GDM1 (cell line): Measurements from ENCODE around the gene HRAS.
A peak's percentile ranks its signal among the peaks of the same experiment; 100 is the strongest.

ENCODE experiments used
- DNase-seq: peaks from one replicate; lab custom pipeline; 2025; lab: John Stamatoyannopoulos, UW

Gene HRAS

DNA sequence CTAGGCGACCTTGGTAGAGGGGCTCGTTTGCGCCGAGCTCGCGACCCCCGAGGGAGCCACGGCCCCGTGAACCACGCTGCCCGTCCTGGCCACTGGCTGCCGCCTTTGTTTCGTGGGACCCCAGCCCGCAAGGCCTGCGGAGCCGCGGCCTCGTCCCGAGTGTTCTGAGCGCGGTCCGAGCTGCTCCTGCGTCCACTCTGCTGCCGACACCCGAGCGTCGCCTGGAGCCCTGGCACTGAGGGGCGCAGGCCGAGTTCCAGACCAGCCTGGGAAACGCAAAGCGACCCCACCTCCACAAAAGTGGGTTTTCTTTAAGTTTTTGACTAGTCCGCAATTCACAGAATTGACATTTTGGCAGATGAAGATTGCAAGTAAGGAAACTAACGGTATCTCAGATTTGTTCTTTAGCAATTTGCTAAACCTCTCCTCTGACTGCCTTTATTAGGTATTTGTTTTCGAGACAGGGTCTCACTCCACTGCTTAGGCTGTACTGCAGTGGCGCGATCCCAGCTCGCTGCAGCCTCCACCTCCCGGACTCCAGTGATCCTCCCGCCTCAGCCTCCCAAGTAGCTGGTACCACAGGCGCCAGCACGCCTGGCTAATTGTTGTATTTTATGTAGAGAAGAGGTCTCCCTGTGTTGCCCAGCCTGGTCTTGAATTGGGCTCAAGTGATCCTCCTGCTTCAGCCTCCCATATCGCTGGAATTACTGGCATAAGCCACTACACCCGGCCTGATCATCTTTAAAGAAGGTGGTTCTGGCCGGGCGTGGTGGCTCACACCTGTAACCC, 27.5 kb downstream of the HRAS start:
- DNase-seq: no peak

DNA sequence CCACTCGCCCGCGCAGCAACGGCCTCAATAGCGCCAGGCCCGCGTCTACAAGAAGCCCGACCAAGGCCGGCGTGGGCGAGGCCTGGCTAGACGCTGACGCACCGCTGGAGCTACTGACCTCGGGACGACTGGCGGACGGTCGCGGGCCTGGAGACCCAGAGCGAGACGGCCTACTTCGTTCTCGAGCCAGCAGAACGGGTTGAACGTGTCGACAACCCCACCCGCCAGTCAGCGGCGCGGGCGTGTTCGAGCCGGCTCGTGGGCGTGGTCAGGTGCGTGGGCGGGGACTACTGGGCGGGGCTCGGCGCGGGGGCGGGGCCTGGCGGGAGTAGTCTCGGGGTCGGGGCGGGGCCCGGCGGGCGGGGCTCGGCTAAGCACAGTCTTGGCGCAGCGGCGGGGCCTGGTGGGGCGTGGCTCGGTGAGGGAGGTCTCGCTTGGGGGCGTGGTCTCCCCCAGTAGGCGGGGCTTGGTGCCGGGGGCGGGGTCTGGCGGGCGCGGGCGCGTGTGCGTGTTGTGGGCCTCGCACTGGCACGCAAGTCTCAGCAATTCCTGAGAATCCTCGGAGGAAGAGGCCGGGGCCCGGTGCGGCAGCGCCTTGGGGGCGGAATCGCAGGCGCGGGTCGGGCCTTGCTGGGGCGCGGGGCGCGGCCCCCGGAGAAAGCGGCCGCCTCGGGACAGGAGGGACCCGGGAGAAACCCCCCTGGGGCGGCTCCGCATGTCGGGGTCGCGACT, 28.2 kb downstream of the HRAS start, which contains the start of gene RNH1:
Gene RNH1 (minus strand): TSS at position 248 of the 732 bp plus-strand sequence. CDS start 5,080 bp downstream, outside the sequence.
- peak; percentile 87 for DNase-seq

DNA sequence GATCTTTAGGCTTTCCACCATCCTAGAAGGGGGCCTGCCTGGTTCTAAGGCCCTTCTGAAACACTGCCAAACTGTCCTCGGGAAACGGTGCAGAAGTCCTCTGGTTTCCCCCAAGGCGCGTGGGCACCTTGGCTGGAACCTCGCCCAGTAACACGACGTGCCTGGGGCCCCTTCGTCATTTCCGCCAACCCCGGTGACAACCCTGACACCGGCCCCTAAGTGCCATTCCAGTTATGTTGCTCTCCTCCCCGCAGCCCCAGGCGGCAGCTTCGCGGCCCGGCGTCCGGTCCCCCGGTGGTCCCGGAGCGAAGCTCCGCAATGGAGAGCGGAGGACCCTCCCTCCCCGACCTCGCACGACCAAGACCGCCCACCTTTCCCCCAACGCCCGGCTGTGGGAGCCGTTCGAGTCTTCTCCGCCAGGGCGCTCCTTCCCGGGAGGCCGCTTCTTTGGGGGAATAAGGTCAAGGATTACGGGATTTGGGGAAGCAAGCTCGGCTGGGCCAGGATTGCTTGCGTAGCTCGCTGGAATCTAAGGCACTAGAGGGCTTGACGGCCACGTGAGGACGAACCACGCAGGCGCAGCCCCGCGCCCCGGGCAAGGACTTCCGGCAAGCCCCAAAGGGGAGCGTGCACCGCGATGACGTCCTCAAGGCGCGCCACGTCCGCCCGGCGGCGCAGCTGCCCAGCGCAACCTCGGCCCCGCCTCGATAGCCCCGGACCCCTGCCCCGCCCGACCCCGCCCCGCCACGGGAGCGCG, 29.0 kb downstream of the HRAS start:
- DNase-seq: peak; percentile 98

DNA sequence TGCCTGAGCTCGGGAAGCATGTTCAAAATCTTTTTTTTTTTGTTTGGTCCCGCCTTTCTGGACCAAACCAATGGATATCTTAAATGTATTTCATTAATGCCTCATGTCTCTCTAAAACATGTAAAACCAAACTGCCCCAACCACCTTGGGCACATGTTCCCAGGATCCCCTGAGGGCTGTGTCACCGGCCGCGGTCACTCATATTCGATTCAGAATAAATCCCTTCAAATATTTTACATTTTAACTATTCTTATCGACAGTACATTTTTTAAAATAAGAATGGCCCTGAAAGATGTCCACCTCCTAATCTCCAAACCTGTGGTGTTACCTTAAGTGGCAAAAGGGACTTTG, 30.4 kb downstream of the HRAS start:
- DNase-seq: no peak

DNA sequence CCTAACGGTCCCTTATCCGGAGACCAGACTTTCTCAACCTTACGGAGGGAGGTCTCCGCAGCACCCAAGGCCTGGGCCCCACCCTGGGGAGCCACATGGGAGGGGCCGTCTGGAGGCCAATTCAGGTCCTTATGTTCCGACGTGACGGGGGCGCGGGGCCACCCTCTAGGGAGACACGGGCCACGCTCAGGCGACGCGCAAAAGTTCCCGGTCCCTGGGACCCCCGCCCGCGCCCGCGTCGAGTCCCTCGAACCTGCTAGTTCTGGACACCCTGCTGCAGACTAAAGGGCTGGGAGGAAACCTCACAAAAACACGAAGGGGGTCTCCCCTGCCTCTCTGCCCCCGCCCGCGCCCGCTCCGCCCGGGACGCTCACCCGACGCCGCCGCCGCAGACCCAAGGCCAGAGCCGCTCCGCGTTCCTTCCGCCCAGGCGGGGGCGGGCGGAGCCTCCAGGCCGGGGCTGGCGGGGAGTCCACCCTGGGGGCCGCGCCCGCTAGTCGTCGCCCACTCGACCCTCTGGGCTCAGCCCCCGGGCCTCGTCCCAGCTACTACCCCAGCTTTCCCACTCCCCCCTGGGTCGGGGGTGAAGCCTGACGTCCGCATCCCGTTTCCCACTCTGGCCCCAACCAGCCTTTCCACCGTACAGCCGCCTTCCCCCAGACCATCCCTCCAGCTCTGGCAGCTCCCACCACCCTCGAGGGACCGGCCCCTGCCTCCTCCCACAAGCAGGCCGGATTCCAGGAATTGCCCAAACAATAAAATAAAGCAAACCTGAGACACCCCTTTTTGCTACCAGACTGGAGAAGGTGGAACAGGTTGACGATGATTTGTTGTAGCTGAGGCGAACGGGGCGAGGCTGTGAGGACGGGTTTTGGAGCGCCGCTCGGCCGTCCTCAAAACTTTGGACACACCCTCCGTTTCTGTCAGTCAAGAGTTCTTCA, 31.1 kb downstream of the HRAS start:
- DNase-seq: no peak

DNA sequence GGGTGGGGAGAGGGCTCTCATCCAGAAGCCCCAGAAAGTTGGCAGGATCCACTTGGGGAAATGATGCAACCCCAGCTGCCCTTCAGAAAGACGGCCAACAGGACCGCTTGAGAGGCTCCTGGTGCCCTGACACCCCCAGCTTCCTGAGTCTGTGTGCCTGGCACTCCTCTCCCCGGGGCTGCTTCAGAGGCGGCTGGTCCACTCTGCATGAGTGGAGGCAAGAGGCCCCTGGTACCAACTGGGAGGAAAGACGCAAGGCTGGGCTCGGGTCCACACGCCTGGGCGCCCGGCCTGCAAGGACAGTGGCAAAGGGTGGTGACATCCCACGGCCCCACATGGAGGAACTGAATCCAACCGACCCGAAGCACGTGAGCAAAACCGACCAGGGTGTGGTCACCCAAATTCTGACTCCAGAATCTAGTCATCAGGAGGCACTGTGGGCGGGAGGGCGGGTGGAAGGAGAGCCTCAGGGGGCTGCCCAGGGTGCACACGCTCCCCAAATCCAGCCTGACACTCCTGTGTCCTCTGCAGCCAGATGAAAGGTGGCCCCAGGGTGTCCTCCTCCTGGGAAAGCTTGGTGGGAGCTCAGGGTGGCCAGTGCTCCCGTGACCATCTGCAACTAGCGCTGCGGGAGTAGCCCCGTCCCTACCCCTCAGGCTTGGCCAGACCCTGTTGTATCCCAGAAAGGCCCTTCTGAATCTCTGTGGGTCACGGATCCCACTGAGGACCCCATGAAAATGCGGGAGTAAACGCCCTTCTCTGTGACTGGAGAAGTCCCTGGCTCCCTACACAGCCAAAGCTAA, 32.0 kb downstream of the HRAS start:
- DNase-seq: no peak

DNA sequence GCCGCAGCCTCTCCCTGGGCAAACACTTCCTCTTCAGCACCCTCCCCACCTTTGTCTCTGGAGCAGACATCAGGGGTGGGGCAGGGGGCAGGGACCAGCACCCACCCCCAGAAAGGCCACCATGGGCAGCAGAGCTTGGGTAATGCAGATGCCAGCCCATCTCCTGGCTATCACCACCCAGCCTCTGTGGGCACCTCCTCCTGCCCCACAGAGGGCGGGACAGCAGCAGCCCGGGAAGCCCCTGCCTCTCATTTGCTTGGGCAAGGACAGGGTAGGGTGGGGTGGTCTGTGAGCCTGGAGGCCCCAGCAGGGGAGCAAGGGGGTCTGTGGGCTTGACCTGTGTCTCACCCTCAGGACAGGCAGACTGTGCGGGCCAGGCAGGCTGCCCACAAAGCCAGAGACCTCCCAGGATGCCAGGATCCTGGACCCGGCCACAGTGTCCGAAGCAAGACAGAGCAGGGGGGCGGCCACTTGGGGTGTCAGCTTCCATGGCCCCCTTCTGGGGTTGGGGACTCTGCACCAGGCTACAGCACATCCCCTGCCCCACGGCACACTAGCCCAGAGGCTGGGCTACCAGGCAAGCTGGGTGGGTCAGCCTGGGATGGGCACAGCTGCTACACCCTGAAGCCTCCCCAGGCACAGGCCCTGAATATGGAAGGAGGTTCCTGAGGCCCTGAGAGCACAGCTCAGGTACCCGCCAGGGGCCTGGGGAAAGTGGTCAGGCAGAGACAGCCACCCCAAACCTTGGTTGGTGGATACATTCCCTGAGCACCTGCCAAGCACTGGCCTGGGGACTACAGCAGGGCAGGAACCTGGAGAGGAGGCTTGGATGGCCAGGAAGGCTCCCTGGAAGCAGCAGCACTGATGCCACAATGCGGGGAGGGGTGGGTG, 32.8 kb downstream of the HRAS start:
- DNase-seq: no peak

DNA sequence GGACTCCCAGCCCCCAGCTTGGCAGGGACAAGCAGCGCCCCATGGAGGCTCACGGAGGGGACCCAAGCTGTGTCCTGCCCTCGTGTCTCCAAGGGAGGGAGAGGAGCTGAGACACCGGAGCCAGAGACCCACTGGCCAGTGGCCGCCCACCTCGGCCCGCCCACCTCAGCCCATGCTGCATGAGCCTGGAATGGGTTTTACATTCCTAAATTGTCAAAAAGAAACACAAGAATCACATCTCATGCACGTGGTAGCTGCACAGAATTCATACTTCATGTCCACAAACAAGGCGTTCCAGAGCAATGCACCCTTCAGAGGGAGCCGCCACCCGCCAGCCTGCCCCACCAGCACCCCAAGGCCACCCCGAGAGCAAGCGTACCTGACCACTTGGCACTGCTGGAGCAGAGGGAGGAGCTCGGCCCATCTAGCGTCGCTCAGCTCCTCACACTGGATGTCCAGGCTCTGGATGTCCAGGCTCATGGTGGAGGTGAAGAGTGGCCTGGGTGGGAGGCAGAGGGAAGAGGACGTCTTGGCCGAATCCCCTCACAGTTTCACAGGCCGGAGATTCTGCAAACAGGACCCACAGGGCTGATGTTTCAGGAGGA, 33.6 kb downstream of the HRAS start:
- no peak for DNase-seq

DNA sequence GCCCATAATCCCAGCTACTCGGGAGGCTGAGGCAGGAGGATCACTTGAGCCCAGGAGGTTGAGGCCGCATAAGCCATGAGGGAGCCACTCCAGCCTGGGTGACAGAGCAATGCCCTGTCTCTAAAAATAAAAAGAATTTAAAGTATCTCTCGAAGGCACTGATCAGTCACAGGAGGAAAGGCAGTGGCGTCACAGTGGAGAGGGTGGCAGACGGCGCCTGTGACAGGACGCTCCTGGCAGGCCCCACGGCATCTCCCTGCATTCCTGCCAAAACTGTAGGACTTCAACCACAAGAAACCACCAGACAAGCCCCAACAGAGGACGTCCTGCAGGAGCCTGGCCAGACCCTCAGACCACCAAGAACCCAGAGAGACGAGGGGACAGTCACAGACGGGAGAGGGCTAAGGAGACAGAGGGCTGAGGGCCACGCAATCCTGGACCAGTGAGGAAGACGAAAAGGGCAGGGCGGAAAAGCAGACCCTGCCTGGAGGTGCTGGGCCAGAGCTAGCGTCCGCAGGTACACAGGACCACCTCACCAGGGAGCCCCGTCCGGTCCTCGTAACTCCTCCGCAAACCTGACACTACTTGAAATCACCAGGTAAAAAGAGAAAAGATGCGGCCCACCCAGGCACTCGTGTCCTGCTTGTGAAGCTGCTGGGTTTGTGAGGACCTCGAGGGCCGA, 34.2 kb downstream of the HRAS start:
- no peak for DNase-seq

DNA sequence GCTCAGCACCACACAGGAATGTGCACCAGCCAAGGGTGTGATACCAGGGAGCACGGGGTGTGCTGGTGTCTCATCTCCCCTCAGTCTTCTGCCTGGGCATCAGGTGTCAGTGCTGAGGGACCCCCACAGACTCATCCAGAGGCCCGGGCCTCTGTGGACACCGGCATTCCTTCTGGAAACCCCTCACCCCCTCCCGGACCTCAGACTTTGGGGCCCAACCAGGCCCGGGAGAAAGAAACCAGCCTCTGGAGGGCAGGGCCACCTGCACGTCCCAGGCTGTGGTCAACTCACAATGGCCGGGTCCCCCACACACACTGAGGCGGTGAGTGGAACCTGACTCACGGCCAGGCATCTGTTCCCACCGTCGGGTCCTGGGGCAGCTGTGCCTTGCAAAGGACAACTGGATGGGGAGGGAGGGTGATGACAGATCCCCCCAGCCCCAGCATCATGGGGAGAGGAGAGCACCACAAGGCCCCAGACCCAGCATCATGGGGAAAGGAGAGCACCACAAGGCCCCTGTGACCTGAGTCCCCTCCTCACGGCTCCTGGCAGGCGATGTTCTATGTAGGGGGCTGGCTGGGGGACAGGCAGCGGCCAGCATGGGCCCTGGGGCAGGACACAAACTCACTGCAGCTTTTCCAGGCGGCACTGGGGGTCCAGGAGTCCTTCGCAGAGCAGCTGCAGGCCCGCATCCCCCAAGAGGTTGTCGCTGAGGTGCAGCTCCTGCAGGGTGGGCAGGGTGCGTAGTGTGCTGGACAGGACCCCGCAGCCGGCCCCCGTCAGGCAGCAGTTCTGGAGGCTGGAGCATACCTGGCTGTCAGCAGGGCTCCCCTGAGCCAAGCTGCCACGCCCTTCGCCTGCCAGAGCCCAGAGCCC, 35.9 kb downstream of the HRAS start:
- no peak for DNase-seq

DNA sequence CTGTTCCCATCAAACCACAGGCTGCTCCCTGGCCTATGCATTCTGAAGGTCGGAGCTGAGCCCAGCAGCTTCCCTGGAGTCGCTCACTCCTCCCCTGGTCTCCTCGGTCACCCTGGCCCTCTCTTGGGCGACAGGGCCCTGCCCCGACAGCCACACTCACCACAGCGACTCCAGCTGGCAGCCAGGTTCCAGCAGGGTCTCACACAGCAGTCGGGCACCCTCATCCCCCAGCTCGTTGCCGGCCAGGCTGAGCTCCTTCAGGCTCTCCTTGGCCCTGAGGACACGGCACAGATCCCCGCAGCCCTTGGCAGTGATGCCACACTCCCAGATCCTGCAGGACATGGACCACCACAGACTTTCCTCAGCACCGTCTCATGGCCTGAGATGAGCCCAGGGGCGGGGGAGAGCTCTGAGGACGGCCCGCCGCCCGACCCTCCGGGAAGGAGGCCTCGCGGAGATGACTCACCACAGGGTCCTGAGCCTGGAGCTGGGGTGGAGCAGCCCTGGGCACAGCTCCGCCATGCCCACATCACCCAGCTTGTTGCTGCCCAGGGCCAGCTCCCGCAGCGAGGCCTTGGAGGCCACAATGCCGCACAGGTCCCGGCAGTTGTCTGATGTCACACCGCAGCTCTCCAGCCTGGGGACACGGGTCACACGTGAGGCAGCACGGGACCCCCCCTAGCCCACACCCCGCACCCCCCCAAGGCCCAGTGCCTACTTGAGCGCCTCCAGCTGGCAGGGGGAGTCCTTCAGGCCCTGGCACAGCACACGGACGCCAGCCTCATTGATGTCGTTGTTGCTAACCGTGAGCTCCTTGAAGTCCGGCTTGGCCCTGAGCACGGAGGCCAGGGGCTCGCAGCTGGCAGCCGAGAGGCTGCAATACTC, 36.8 kb downstream of the HRAS start:
- no peak for DNase-seq

DNA sequence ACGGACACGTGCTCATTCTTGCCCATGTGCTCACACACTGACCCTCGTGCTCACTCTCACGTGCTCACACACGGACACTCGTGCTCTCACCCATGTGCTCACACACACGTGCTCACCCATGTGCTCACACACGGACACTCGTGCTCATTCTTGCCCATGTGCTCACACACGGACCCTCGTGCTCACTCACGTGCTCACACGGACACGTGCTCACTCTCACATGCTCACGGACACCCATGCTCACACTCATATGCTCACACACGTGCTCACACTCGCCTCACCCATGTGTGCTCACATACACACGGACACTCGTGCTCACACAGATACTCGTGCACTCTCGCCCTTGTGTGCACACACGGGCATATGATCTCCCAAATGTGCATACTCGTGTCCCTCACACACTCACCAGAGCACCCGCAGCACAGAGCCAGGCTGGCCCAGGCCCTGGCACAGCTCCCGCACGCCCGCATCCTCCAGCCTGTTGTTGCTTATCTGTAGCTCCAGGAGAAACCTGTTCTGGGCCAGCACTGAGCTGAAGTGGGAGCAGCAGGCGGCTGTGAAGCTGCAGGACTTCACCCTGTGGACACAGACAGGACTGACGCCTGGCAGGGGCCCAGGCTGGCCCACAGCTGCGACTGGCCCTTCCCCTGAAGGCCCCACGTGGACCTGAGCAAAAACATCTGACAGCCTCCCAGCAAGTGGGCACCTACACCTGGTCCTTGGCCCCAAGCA, 37.6 kb downstream of the HRAS start:
- DNase-seq: no peak

DNA sequence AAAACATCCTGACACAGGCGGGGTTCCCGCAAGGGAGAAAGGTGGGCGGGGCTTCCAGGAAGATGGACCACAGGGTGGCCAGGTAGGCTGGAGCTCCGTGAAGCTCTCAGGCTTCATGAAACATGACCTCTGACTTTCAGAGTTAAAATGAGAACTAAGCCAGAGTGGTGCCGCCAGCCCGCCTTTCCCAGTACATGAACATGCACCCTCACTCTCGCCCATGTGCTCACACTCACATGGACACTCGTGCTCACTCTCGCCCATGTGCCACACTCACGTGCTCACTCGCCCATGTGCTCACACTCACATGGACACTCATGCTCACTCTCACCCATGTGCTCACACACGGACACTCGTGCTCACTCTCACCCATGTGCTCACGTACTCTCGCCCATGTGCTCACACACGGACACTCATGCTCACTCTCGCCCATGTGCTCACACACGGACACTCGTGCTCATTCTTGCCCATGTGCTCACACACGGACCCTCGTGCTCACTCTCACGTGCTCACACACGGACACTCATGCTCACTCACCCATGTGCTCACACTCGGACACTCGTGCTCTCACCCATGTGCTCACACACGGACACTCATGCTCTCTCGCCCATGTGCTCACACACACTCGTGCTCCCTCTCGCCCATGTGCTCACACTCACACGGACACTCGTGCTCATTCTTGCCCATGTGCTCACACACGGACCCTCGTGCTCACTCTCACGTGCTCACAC, 38.4 kb downstream of the HRAS start:
- no peak for DNase-seq

DNA sequence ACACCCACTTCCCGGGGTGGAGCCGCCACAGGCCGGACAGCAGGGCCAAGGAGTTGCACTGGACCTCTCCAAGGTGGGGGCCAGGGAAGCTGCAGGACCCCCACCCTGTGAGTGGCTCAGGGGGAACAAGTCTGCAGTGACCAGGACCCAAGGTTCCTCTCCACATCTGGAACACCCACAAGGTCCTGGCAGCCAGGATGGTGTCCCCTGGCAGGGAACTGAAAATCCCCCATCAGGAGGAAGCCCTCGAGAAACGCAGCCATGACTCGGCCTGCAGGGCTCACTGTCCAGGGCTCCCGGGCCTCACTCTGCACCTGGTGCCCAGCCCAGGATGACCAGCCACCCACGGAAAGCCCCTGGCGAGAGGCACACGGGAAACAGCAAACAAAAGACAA, 39.8 kb downstream of the HRAS start:
- DNase-seq: no peak

DNA sequence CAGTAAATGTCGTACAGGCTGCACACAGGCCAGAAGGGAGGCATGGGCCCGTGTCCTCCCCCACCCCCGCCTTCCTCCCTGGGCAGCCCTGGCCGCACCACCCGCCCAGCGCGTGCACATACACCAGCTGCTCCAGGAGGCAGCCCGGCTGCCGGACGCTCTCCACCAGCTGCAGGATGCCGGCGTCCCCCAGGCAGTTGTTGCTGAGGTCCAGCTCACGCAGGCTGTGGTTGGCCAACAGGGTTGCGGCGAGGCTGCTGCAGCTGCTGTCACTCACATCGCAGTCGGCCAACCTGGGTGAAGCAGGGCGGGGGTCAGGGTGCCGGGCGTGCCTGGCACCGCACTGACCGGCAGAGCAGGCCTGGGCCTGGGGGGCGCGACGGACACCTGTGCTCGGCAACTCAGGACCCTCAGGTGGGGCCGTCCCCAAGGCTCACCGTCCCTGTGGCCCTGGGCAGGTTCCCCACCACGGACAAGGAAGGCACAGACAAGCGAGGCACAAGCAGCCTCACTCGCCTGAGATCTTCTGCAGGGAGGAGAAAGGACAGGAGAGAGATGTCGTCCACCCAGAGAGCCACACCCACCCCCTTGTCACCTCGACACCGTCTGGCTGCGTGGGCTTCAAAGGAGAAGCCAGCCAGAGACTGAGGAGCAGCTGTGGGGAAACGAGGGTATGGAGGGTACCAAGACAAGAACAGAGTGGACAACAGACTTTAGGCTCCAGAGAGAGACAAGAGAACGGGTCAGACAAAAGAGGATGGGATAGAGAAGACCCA, 40.4 kb downstream of the HRAS start:
- DNase-seq: no peak
